NCI-H524 treated with DMSO at 0.1 percent for 48 hours (cell line): Measurements from ENCODE around the gene CNST.

Source experiments
- DNase-seq: peaks from one replicate; lab custom pipeline; 2025; lab: John Stamatoyannopoulos, UW

CNST gene, protein sequence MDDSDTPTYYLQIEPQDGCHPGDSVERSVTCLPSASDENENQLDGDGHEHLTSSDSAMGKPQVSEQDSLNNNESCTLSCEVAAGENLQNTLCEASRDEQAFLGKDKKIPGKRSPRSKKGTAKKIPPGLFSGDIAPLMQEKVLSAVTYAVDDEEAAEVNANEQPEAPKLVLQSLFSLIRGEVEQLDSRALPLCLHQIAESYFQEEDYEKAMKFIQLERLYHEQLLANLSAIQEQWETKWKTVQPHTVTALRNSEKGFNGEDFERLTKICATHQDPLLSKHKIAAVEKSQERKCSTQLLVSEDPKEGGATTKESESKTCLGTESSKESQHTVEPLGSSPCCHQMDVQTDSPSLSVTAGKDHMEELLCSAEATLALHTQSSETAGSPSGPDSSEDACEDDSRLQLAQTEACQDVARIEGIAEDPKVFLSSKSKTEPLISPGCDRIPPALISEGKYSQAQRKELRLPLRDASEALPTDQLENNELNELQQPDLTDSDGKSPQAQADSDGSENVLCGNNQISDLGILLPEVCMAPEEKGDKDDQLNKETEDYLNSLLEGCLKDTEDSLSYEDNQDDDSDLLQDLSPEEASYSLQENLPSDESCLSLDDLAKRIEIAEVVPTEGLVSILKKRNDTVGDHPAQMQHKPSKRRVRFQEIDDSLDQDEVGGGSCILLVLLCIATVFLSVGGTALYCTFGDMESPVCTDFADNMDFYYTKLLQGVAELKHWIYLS

DNA sequence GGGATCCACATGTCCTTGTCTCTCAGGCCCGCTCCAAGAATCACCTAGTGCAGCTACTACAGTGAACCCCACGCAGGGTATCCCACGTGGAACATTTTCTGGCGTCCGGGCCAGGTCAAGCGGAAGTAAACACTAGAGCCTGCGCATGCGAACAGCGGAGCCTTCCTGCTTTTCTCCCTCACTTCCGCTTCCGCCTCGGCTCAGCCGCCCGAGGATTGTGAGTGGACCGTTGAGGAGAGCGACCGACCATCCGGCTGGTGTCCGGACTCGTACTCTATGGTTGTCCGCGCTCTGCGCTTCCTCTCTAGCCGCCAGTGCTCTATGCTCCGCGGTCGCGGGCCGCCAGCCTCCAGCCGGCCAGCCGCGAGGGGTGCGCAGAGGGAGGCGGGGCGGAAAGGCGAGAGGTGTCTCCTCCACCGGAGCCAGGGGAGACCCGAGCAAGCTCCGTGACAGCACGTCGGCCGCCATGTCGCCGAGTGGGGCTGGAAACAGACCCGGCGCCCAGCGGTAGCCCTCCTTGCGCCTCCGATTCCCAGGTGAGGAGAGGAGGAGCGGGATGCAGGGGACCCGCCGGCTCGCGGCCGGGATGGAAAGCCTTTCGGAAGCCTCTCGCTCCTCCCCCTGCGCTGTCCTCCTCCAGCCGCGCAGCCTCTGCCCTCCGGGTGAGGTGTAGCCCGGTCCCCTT lies at the start of gene CNST, which contains the start of gene TFB2M:
Gene CNST (plus strand): TSS at position 329 of the 685 bp plus-strand sequence. CDS start 25,107 bp downstream, outside the sequence.
Gene TFB2M (minus strand): TSS at position 134 of the 685 bp plus-strand sequence. CDS start 123 bp downstream, at position 11.
- DNase-seq: peak; percentile 91

DNA sequence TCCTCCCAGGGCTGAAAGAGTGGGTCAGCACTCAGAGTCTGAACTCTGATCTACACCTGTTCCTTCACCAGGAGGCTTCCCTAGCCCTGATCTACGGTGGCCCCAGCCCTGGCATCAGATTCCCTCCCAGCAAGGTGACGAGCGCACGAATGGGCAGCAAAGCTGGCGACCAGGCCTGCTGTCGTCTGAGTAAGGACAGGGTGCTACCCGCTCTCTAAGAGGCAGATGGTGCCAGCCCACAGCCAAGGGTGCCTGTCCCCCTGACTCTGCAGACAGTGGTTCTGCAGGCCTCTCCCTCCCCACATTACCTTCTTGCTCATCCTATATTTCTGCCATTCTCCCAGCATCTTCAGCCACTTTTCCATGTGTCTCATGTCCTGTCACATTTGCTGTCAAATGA lies 48.9 kb upstream of the CNST start:
- no peak for DNase-seq

DNA sequence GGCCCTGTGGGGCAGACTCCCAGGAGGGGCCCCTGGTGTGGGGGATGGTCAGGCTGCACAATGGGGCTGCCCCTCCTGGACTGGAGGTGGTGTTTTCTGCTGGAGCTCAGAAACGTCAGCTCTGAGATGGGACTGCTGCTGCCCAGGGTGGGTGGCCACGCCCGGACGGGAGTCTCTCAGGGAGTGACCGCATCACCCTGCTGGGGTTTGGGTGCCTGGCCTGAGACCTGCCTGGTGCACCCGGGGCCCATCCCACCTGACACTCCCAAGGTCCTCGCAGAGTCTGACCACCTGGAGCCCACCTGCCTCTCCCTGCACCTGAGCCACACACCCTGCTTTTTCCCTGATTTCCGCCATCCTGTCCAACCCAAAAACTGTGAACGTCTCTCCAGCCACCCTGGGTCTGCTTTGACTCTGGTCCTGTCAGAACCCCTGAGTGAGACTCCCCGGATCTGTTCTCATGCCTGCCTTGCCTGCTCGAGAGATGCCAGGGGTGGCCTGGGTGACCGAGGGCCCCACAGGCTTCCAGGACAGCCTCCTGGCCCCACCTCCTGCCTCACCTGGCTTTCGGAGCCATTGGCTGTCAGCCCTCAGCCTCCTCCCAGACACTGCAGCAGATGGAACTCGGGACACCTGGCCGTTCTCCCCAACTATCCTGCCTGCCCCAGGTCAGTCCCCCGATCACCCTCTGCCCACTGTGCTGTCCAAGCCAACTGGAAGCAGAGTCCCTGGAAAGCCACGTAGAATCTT lies 47.6 kb upstream of the CNST start:
- DNase-seq: no peak

DNA sequence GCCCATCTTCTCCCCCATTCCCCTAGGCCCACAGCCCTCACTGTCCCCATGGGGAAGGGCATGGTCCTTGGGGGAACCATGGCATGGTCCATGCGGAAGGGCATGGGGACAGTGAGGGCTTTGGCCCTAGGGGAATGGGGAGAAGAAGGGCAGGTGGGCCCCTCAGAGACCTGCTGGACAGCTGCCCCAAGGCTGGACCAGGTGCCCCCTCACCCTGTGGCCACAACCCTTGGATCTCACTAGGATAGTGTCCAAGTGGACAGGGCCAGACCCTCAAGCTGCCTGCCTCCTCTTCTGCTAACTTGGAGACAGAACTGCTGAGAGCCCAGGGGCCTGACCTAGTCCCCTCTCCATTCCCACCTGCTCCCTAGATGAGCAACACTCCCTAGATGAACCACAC lies 46.7 kb upstream of the CNST start:
- DNase-seq: no peak

DNA sequence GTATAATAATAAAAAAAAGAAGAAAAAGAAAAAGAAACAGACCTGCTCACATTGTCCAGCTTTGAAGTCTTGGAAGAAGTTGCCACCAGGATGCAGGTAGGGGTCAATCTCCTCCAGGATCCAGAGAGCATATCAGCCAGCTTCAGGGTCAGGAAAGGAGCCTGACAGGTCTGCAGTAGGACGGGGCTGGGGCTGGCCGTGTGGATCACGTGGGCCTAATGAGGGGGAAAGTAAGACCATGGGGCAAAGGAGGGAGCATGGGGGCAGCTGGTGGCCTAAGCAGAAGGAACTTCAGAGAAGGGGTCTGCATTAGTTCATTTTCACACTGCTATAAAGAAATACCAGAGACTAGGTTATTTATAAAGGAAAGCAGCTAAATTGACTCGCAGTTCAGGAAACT lies 39.9 kb upstream of the CNST start:
- no peak for DNase-seq

DNA sequence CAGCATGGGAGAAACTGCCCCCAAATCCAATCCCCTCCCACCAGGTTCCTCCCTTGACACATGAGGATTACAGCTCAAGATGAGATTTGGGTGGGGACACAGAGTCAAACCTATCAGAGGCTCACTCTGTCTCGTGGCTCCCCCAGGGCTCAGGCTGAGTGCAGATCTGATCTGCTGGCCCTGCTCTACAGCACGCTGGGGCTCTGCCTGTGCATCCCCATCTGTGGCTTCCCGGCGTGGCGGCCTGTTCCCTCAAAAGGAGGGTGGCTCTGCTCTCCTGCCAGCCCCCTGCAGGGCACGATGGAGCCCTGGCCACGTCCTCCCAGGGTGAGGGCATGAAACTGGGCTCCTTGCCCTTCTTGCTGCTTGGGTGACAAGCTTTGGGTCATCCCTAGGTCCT lies 39.3 kb upstream of the CNST start:
- no peak for DNase-seq

DNA sequence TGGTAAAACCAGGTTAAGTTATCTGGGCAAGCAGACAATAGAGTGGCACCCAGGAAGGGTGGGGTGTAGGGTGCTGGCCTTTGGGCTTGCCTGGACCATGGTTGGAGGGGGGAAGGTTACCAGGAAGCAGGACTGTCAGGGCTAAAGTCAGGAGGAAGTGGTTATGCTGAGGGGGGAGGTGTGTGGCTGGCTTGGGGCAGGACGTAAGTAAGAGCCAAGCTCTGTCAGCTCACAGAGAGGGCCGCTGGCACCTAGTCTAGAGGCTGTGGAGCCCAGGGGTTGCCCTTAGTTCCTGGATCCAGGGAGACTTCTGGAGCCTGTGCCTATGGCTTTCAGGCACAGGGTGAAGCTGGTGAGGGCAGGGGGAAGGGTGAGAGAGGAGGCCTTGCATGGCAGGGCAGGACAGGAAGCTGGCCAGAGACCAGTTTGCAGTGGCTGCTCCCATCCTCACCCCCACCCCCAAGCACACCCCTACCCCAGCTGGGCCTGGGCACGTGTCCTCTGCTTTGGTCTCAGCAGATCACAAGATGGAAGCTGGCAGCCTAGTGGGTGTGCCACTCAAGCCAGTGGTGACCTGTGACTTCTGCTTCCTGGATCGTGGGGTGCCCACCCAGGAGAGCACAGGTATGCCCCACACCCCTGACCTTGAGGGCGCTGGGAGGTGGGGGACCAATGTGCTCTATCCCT lies 38.7 kb upstream of the CNST start:
- no peak for DNase-seq

DNA sequence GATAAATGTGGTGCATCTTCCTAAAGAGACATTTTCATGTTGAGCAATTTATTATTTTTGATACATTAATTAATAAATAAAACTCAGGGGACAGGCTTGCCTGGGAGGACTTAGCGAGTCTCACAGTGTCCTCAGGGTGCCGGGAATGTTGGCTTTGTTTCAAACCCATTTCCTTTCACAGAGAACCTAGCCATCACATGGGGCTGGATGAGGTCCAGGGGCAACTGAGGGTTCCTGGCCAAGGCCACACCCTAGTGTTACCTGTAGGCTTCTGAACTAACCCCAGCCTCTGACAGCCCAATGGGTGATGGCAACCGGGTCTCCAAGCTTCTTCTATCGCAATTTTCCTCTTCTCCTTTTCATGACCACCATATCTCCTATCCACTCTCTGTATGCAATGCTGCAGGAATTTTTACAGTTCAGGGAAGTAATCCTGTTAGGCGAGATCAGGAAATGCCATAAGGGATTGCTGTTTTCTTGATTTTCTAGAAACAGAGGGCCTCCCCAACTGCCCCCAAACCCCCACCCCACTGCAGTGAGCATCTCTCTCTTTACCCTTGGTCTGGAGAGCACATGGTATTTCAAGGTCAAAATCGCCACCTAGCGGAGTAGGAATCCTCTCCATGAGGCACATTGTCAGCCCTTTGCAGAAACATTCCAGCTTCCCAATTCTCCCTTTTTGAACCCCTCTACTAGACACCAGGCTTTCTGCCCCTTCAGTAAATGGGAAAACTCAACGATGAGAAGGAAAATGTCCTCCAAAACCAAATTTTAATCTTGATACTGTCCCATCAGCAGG lies 37.1 kb upstream of the CNST start:
- DNase-seq: no peak

DNA sequence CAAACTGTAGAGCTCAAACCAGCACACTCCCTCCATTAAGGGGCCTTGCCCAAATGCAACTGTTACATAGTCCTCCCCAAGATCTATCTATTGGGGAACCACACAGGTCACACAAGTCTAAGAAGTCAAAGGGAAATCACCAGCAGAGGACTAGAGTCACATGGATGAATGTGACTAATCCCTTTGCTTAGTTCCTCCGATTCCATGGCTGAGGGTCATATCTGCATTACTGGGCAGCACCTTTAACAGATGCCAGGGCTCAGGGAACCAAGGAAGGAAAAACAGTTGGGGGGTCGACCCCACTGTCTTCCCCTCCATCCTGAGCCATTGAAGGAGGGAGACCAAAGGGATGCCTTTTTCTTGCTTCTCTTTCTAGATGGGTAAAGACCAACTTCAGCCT lies 35.8 kb upstream of the CNST start:
- no peak for DNase-seq

DNA sequence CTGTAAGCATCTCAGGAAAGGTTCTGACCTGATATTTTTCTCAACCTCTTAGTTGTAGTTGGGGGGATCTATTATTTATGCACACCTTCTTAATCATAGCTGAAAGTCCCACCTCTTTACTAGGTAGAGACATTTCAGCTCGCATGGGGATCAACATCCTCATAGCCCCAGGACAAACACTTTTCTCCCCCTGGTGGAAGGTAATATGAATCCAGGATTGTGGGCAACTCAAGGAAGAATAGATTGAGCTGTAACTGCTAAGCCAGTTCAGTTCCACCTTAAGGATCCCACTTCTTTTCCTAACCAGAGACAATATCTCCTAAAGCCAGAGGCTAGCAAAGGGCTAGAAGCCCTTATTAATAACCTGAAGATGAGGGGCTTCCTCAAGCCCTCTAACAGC lies 33.7 kb upstream of the CNST start:
- DNase-seq: no peak

DNA sequence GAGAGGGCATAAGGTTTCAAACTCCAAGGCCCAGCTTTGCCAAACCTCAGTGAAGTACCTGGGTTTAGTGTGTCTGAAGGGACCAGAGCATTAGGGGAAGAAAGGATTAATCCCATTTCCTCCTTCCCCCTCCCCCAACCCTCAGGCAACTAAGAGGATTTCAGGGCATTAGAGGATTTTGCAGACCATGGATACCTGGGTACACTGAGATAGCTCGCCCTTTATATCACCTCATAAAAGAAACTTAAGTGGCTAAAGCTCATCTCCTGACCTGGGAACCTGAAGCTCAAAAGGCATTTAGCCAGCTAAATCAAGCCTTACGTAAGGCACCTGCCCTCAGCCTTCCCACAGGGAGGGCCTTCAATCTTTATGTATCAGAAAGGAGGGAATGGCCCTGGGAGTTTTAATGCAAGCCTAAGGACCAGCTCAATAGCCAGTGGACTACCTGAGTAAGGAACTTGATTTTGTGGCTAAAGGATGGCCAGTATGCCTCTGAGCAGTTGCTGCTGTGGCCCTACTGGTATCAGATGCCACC lies 32.8 kb upstream of the CNST start:
- DNase-seq: peak; percentile 50

DNA sequence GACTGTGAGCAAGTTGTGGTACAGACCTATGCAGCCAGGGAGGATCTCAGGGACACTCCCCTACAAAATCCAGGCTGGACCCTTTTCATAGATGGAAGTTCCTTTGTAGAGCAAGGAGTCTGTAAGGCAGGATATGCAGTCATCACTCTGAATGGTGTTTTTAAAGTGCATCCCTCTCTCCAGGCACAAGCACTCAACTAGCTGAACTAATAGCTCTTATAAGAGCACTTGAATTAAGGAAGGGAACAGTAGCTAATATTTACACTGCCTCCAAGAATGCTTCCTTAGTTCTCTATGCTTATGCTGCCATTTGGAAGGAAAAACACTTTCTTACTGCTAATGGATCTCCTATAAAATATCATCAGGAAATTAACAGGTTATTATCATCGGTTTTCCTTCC lies 32.1 kb upstream of the CNST start:
- DNase-seq: peak; percentile 4

DNA sequence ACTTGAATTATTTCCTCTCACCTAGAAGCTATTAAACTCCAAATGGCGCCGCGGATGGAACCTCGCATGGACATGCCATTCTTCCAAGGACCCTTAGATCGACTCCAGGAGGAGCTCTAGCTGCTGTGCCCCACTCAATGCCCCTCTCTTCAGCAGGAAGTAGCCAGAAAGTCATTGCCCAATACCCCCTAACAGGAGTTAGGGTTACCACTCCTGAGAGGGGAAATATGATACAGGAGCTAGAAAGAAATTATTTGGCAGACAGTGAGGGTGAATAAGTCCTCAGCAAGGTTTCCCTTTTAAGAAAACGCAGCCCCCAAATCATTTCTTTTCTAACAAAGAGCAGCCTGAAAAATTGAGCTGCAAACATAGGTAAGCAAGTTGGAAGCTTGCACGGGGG lies 28.8 kb upstream of the CNST start:
- no peak for DNase-seq

DNA sequence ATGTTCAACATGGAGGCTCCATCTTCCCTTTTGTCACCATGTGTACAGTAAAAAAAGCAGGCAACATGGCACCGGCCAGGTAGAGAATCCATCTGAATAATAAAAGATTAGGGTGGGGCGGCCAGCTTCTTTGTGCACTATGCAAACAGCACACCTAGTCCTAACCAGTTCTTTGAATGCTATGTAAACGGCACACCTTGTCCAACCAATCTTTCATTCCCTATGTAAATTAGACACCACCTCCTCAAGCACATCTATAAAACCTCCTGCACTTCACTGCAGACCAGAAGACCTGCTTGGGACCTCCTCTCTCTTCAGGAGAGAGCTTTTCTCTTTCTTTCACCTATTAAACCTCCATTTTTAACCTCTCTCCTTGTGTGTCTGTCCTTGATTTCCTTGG lies 28.4 kb upstream of the CNST start:
- no peak for DNase-seq

DNA sequence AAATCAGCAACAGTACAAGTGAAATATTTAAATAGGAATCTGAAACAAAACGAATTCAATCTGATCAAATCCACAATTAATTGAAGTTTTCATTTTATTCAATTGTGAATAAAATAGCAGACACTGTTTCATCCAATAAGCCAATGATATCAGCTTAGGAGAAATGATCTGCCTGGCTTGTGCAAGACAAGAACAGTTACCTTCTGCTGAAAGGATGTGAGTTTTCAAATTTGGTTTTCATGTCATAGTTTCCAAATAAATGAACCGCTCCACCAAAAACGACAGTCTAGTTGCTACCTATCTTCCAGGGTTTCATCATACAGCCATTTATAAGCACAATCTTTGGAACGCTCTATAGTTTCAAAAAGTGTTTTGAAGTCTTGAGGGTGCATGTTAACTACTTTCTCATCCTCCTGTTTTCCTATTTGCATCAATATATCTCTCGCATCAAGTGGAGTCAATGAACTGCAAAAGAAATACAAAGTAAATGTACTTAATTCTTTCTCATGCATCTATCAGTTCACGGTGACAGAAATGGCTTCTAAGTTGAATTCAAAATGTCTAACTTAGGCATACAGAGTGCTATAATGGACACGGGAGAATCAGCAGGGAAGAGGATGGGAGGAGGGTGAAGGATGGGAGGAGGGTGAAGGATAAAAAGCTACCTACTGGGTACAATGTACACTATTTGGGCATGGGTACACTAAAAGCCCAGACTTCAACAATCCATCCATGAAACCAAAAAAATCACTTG lies 25.3 kb upstream of the CNST start:
- DNase-seq: no peak

DNA sequence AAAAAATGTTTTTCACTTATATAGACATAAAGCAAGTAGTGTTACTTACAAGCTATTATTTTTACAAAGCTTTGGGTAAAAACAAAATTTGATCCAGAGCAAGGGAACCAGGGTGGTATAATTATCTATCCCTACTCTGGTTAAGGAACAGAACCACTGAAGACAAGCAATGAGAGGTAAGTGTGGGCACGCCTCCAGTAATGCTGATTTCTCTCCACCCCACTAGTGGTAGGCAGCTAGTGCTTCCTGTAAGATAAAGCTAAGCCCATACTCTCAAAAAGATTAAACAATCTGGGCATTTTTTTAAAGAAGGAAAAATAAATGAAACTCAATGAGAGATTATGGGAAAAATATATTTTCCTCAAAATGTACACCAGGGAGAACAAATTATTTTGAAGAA lies 22.3 kb upstream of the CNST start:
- no peak for DNase-seq

DNA sequence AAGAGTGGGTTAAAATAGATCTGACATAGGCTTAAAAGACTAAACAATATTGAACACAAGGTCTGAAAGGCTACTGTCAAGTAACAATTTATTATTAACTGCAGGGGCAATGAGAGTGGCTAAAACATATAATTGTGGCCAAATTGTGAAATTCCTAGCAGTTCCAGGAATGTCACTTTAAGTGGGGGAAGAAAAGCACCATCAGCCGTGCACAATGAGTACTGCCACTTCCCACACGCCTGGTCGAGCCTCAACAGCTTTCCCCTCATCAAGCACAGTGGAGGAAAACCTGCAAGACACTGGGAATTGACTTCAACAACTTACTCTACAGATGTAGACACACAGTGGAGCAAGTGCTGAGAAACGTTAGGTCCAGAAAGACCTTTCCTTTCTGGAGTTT lies 16.6 kb upstream of the CNST start:
- no peak for DNase-seq

DNA sequence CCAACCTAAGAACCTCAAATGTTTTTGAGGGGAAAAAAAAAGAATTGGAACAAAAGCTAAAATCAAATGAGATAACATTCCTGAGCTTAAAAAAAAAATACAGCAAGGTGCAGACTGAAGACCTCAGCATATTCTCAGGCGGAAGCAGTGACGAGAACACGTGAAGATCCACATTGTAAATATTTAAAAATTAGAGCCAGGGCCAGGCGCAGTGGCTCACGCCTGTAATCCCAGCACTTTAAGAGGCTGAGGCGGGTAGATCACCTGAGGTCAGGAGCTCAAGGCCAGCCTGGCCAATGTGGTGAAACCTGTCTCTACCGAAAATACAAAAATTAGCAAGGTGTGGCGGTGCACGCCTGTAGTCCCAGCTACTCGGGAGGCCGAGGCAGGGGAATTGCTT lies 15.9 kb upstream of the CNST start:
- DNase-seq: no peak

DNA sequence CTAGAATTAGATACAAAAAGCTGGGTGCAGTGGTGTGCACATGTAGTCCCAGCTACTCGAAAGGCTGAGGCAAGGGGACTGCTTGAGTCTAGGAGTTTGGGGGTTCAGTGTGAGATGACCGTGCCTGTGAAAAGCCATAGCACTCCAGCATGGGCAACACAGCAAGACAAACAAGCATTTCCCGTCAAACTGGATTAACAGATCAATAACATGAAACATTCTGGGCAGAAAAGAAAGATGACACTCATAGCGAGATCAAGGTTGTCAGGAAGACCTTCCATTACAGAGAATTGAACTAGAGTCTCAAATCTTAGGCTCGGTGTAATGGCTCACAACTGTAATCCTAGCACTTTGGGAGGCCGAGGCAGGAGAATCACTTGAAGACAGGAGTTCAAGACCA lies 14.1 kb upstream of the CNST start:
- no peak for DNase-seq

DNA sequence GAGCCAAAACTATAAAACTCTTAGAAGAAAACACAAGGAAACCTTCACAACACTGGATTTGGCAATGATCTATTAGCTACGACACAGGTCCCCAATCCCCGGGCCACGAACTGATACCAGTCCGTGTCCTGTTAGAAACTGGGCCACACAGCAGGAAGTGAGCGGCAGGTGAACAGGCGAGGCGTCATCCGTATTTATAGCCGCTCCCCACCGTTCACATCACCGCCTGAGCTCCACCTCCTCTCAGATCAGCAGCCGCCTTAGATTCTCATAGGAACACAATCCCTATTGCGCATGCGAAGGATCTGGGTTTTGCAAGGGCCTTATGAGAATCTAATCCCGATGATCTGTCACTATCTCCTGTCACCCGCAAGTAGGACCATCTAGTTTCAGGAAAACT lies 12.1 kb upstream of the CNST start:
- no peak for DNase-seq
